ENCODE data around the gene NEURL4.

NEURL4 gene

GRCh38 chr17:7295230-7296180 lies 33.6 kb downstream of the NEURL4 start:
- no peak for DNase-seq

GRCh38 chr17:7294614-7295153 lies 34.5 kb downstream of the NEURL4 start, which contains the start of gene YBX2:
Gene YBX2, minus strand, starts transcription at chr17:7294639. Its CDS starts 139 bp downstream, at chr17:7294500.
- DNase-seq, result peak; percentile 91

- DNase-seq, result peak; percentile 72
These were observed 35.1 kb downstream of the NEURL4 start for GRCh38 chr17:7293816-7294613.

GRCh38 chr17:7293159-7293558 lies 36.0 kb downstream of the NEURL4 start:
- no peak for DNase-seq

- no peak for DNase-seq
These were observed 36.4 kb downstream of the NEURL4 start for GRCh38 chr17:7292729-7293128.

- no peak for DNase-seq
These were observed 36.9 kb downstream of the NEURL4 start for GRCh38 chr17:7292194-7292593.

GRCh38 chr17:7290685-7291084 lies 38.5 kb downstream of the NEURL4 start:
- DNase-seq, result no peak

GRCh38 chr17:7290166-7290565 lies 39.0 kb downstream of the NEURL4 start:
- no peak for DNase-seq

- no peak for DNase-seq
These were observed 39.7 kb downstream of the NEURL4 start for GRCh38 chr17:7289256-7290032.

GRCh38 chr17:7285679-7286078 lies 43.5 kb downstream of the NEURL4 start:
- no peak for DNase-seq

- DNase-seq, result no peak
These were observed 44.2 kb downstream of the NEURL4 start for GRCh38 chr17:7284911-7285310.

- DNase-seq, result no peak
These were observed 45.5 kb downstream of the NEURL4 start for GRCh38 chr17:7283471-7284216.

- no peak for DNase-seq
These were observed 46.3 kb downstream of the NEURL4 start for GRCh38 chr17:7282752-7283321.

- no peak for DNase-seq
These were observed 47.0 kb downstream of the NEURL4 start for GRCh38 chr17:7281953-7282751.

GRCh38 chr17:7281074-7281952 lies 47.8 kb downstream of the NEURL4 start, which contains the start of gene SLC2A4:
Gene SLC2A4, plus strand, starts transcription at chr17:7281718. Its CDS starts 217 bp downstream, at chr17:7281935.
- peak; percentile 93 for DNase-seq

GRCh38 chr17:7280519-7281073 lies 48.5 kb downstream of the NEURL4 start:
- DNase-seq, result peak; percentile 95

- DNase-seq, result no peak
These were observed 49.7 kb downstream of the NEURL4 start for GRCh38 chr17:7279448-7279847.

GRCh38 chr17:7266784-7267183 lies 62.4 kb downstream of the NEURL4 start:
- no peak for DNase-seq
